GM23338 (cell line): ENCODE data around the gene DDX41. TPM values are rescaled to one million over a fixed set of nuclear protein-coding genes. Genes with fewer than 3 reads are reported as not detected.

Experiments used
- ATAC-seq: fragments of 200-7000 bp; cut with Tn5 transposase; 3 replicates; pipeline ENCODE4 v1.9.1; 2020
- DNase-seq: peaks from one replicate; pipeline ENCODE4 v3.0.0-alpha.2; 2015; ENCODE audit warnings: low spot score
- H2AFZ ChIP-seq: fragments of 200-600 bp; sonication (generic); 2 replicates; pipeline ENCODE4 v1.8.0; 2016; ENCODE audit warnings: antibody characterized with exemption, mild to moderate bottlenecking, moderate library complexity
- H3F3A ChIP-seq: fragments of 200-600 bp; sonication (generic); replicated peaks from 2 replicates; pipeline ENCODE4 v1.8.0; 2017; ENCODE audit warnings: antibody characterized with exemption, mixed run types, low read depth
- H3K27ac ChIP-seq: fragments of 200-600 bp; sonication (generic); 2 replicates; pipeline ENCODE4 v1.6.1; 2016; ENCODE audit warnings: low read depth
- H3K27me3 ChIP-seq: fragments of 200-600 bp; sonication (generic); 2 replicates; pipeline ENCODE4 v1.8.0; 2016; ENCODE audit warnings: mild to moderate bottlenecking, mixed run types, moderate library complexity; ENCODE audit not compliant: insufficient read depth
- H3K36me3 ChIP-seq: fragments of 200-600 bp; sonication (generic); 2 replicates; pipeline ENCODE4 v1.8.0; 2016; ENCODE audit warnings: mild to moderate bottlenecking; ENCODE audit not compliant: insufficient read depth
- H3K4me1 ChIP-seq: fragments of 200-600 bp; sonication (generic); 2 replicates; pipeline ENCODE4 v1.8.0; 2016; ENCODE audit warnings: mild to moderate bottlenecking, moderate library complexity; ENCODE audit not compliant: insufficient read depth
- H3K4me2 ChIP-seq: fragments of 200-600 bp; sonication (generic); 2 replicates; pipeline ENCODE4 v1.7.1; 2017; ENCODE audit warnings: mixed run types
- H3K4me3 ChIP-seq: fragments of 200-600 bp; sonication (generic); 2 replicates; pipeline ENCODE4 v1.6.1; 2016; ENCODE audit warnings: mixed run types
- H3K79me2 ChIP-seq: fragments of 200-600 bp; sonication (generic); replicated peaks from 2 replicates; pipeline ENCODE4 v1.8.0; 2017; ENCODE audit warnings: mild to moderate bottlenecking; ENCODE audit not compliant: insufficient read depth
- H3K9me2 ChIP-seq: fragments of 200-600 bp; sonication (generic); 2 replicates; pipeline ENCODE4 v1.8.0; 2017; ENCODE audit not compliant: insufficient read depth
- H4K20me1 ChIP-seq: fragments of 200-600 bp; sonication (generic); replicated peaks from 2 replicates; pipeline ENCODE4 v1.8.0; 2017; ENCODE audit warnings: mild to moderate bottlenecking; ENCODE audit not compliant: insufficient read depth
- H3K27ac Mint-ChIP-seq: 2 replicates; pipeline ENCODE4 v1.8.0; 2020; ENCODE audit warnings: inconsistent platforms, mild to moderate bottlenecking, moderate library complexity, mixed read lengths
- H3K27me3 Mint-ChIP-seq: 3 replicates; pipeline ENCODE4 v1.8.0; 2022; ENCODE audit warnings: low read depth, mild to moderate bottlenecking, moderate library complexity, mixed read lengths, inconsistent platforms; ENCODE audit not compliant: insufficient read depth, poor library complexity
- H3K36me3 Mint-ChIP-seq: 3 replicates; pipeline ENCODE4 v1.8.0; 2021; ENCODE audit warnings: low read depth, mild to moderate bottlenecking, inconsistent platforms, moderate library complexity, mixed read lengths
- H3K4me1 Mint-ChIP-seq: 3 replicates; pipeline ENCODE4 v1.8.0; 2020; ENCODE audit warnings: mild to moderate bottlenecking, inconsistent platforms, mixed read lengths
- H3K4me3 Mint-ChIP-seq: 3 replicates; pipeline ENCODE4 v1.8.0; 2021; ENCODE audit warnings: moderate library complexity, mild to moderate bottlenecking, inconsistent platforms, mixed read lengths
- H3K9me3 Mint-ChIP-seq: 3 replicates; pipeline ENCODE4 v1.8.0; 2020; ENCODE audit warnings: moderate library complexity, mild to moderate bottlenecking, inconsistent platforms, mixed read lengths
- CREB1 ChIP-seq: fragments of 250-450 bp; sonication (Bioruptor Pico); IDR thresholded peaks from 2 replicates; pipeline ENCODE4 v1.5.0; 2020; ENCODE audit warnings: low read depth, mild to moderate bottlenecking, moderate library complexity
- EZH2 ChIP-seq: fragments of 200-600 bp; sonication (generic); IDR thresholded peaks from one replicate; pipeline ENCODE4 v1.8.0; 2017; ENCODE audit warnings: antibody characterized with exemption, mild to moderate bottlenecking, low read depth; ENCODE audit not compliant: unreplicated experiment
- NANOG ChIP-seq: IDR thresholded peaks from 2 replicates; pipeline ENCODE4 v1.6.1; 2016; ENCODE audit warnings: antibody characterized with exemption, borderline replicate concordance
- STAT1 ChIP-seq: IDR thresholded peaks from one replicate; pipeline ENCODE4 v1.6.1; 2016; ENCODE audit warnings: antibody characterized with exemption; ENCODE audit not compliant: unreplicated experiment
- ZNF114 ChIP-seq: fragments of 250-450 bp; sonication (Bioruptor Pico); IDR thresholded peaks from 2 replicates; pipeline ENCODE4 v1.5.0; 2020; ENCODE audit warnings: mild to moderate bottlenecking, moderate library complexity
- ZNF331 ChIP-seq: fragments of 250-450 bp; sonication (Bioruptor Pico); IDR thresholded peaks from 2 replicates; pipeline ENCODE4 v1.5.0; 2020; ENCODE audit warnings: low read depth, mild to moderate bottlenecking, moderate library complexity
- ZNF462 ChIP-seq: fragments of 250-450 bp; sonication (Bioruptor Pico); IDR thresholded peaks from 2 replicates; pipeline ENCODE4 v1.5.0; 2020; ENCODE audit warnings: mild to moderate bottlenecking, moderate library complexity
- polyA plus RNA-seq: library from polyadenylated mRNA; unstranded; fragments of >200 nt; fragmentation: Nextera tagmentation; extraction: Ambion mirVana; gene quantifications from 2 replicates; pipeline ENCODE4 v1.2.1, GENCODE V29; 2016
- total RNA-seq: library from RNA; depleted of rRNA; stranded (reverse); fragments of >200 nt; shearing (Covaris generic); gene quantifications from 2 replicates; pipeline ENCODE4 v1.2.3, GENCODE V29; 2014
- TF ChIP-seq, protein P1 (sequence below): IDR thresholded peaks from 2 replicates; pipeline ENCODE4 v1.6.1; 2016; ENCODE audit warnings: antibody characterized with exemption
- TF ChIP-seq, protein P2 (sequence below): IDR thresholded peaks from one replicate; pipeline ENCODE4 v1.6.1; 2018; ENCODE audit warnings: antibody characterized with exemption; ENCODE audit not compliant: unreplicated experiment
- TF ChIP-seq, protein P3 (sequence below), 2 experiments: fragments of 200-600 bp in 1 of 2; sonication (generic) in 1 of 2; conservative IDR thresholded peaks; 2 replicates each; pipeline versions ENCODE4 v1.5.1 to v1.6.1; 2016 to 2017; ENCODE audit warnings: antibody characterized with exemption in 2 of 2, low read depth in 2 of 2, mild to moderate bottlenecking in 2 of 2, moderate library complexity in 1 of 2

DDX41 gene
- total and polyA plus RNA-seq, 2 experiments from 2014 or later = 67.1 to 139 TPM

GRCh38 chr5:177528631-177529030 is 11.9 kb upstream of the DDX41 start:
- Histone ChIP-seq H4K20me1 (peaks cover 4% of the 10 kb centered on the region), H3K36me3 (peaks cover 7% of the 10 kb centered on the region; the same call in 1 of the 2 replicates), H3K9me2 (no peaks in the 10 kb centered on the region), H3K4me1 (no peaks in the 10 kb centered on the region), H3K79me2 (no peaks in the 10 kb centered on the region), H2AFZ (no peak overlapping the region), H3K4me3 (no peak overlapping the region), H3K27me3 (no peaks in the 10 kb centered on the region), H3F3A (no peaks in the 10 kb centered on the region), H3K4me2 (no peak overlapping the region), H3K27ac (no peak overlapping the region)
- DNase-seq = no peak
- H3K36me3 Mint-ChIP-seq = peaks cover 31% of the 10 kb centered on the region
- TF ChIP-seq, protein P1, sequence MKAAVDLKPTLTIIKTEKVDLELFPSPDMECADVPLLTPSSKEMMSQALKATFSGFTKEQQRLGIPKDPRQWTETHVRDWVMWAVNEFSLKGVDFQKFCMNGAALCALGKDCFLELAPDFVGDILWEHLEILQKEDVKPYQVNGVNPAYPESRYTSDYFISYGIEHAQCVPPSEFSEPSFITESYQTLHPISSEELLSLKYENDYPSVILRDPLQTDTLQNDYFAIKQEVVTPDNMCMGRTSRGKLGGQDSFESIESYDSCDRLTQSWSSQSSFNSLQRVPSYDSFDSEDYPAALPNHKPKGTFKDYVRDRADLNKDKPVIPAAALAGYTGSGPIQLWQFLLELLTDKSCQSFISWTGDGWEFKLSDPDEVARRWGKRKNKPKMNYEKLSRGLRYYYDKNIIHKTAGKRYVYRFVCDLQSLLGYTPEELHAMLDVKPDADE = no peak
- TF ChIP-seq ZNF331 (no peak), ZNF462 (CRISPR knock-in tag) (no peak), STAT1 (no peak), CREB1 (CRISPR knock-in tag) (no peak), NANOG (no peak), ZNF114 (no peak), EZH2 (no peak)
- TF ChIP-seq, protein P2, sequence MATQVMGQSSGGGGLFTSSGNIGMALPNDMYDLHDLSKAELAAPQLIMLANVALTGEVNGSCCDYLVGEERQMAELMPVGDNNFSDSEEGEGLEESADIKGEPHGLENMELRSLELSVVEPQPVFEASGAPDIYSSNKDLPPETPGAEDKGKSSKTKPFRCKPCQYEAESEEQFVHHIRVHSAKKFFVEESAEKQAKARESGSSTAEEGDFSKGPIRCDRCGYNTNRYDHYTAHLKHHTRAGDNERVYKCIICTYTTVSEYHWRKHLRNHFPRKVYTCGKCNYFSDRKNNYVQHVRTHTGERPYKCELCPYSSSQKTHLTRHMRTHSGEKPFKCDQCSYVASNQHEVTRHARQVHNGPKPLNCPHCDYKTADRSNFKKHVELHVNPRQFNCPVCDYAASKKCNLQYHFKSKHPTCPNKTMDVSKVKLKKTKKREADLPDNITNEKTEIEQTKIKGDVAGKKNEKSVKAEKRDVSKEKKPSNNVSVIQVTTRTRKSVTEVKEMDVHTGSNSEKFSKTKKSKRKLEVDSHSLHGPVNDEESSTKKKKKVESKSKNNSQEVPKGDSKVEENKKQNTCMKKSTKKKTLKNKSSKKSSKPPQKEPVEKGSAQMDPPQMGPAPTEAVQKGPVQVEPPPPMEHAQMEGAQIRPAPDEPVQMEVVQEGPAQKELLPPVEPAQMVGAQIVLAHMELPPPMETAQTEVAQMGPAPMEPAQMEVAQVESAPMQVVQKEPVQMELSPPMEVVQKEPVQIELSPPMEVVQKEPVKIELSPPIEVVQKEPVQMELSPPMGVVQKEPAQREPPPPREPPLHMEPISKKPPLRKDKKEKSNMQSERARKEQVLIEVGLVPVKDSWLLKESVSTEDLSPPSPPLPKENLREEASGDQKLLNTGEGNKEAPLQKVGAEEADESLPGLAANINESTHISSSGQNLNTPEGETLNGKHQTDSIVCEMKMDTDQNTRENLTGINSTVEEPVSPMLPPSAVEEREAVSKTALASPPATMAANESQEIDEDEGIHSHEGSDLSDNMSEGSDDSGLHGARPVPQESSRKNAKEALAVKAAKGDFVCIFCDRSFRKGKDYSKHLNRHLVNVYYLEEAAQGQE = no peak
- TF ChIP-seq, protein P3, sequence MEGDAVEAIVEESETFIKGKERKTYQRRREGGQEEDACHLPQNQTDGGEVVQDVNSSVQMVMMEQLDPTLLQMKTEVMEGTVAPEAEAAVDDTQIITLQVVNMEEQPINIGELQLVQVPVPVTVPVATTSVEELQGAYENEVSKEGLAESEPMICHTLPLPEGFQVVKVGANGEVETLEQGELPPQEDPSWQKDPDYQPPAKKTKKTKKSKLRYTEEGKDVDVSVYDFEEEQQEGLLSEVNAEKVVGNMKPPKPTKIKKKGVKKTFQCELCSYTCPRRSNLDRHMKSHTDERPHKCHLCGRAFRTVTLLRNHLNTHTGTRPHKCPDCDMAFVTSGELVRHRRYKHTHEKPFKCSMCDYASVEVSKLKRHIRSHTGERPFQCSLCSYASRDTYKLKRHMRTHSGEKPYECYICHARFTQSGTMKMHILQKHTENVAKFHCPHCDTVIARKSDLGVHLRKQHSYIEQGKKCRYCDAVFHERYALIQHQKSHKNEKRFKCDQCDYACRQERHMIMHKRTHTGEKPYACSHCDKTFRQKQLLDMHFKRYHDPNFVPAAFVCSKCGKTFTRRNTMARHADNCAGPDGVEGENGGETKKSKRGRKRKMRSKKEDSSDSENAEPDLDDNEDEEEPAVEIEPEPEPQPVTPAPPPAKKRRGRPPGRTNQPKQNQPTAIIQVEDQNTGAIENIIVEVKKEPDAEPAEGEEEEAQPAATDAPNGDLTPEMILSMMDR (conservative IDR thresholded peaks at IDR 0.05; ENCODE audit: low read depth in 2 of 2) = no peak
- ATAC-seq = no peak
- H3K4me3 Mint-ChIP-seq = no peak overlapping the region
- H3K27me3 Mint-ChIP-seq = peaks cover 4% of the 10 kb centered on the region
- H3K9me3 Mint-ChIP-seq = no peaks in the 10 kb centered on the region
- H3K27ac Mint-ChIP-seq = no peak overlapping the region
- H3K4me1 Mint-ChIP-seq = no peaks in the 10 kb centered on the region
